IMR-90 (cell line): ENCODE measurements around the gene CIITA. TPM values are rescaled to one million over a fixed set of nuclear protein-coding genes. Genes with fewer than 3 reads are reported as not detected.

Experiments used
- ATAC-seq: fragments of 200-7000 bp; cut with Tn5 transposase; 2 replicates; pipeline ENCODE4 v1.9.1; 2020; ENCODE audit warnings: low read depth, mild to moderate bottlenecking, moderate library complexity
- BruUV-seq: library from RNA; stranded (reverse); fragments of 400-500 nt; replicated peaks from 2 replicates; lab custom pipeline; 2021; lab: Mats Ljungman, UMichigan
- CTCF ChIA-PET: fragments of 300-600 bp; formaldehyde crosslinking; extraction: SDS; loops from one replicate; lab custom pipeline; 2021; ENCODE audit warnings: antibody characterized with exemption; lab: Yijun Ruan, JAX
- POLR2A ChIA-PET: fragments of 300-600 bp; sonication (Branson Sonifier 250); formaldehyde crosslinking; loops from one replicate; lab custom pipeline; 2022; ENCODE audit warnings: antibody characterized with exemption; ENCODE audit not compliant: unreplicated experiment; lab: Charles Lee
- DNase-seq: peaks from one replicate; pipeline ENCODE4 v3.0.0; 2013
- H2AFZ ChIP-seq: replicated peaks from 2 replicates; pipeline ENCODE3; 2013; ENCODE audit warnings: low read length, mild to moderate bottlenecking; ENCODE audit not compliant: poor library complexity
- H2AK5ac ChIP-seq: 2 replicates; pipeline ENCODE4 v1.6.1; 2013; ENCODE audit warnings: low read depth, low read length, inconsistent platforms
- H2AK9ac ChIP-seq: replicated peaks from 2 replicates; pipeline ENCODE3; 2013; ENCODE audit warnings: mild to moderate bottlenecking, low read depth, low read length, moderate library complexity; ENCODE audit not compliant: poor library complexity
- H2BK120ac ChIP-seq: 2 replicates; pipeline ENCODE4 v1.6.1; 2013; ENCODE audit warnings: low read depth, low read length, inconsistent platforms
- H2BK15ac ChIP-seq: 3 replicates; pipeline ENCODE4 v1.6.1; 2013; ENCODE audit warnings: low read depth, low read length, inconsistent platforms
- H2BK20ac ChIP-seq: 2 replicates; pipeline ENCODE4 v1.6.1; 2013; ENCODE audit warnings: low read depth, mild to moderate bottlenecking, inconsistent platforms, low read length, moderate library complexity
- H2BK5ac ChIP-seq: 2 replicates; pipeline ENCODE4 v1.6.1; 2013; ENCODE audit warnings: mild to moderate bottlenecking, low read depth, low read length, inconsistent platforms; ENCODE audit not compliant: poor library complexity, severe bottlenecking
- H3K14ac ChIP-seq: replicated peaks from 2 replicates; pipeline ENCODE4 v1.6.1; 2013; ENCODE audit warnings: low read depth, low read length, inconsistent platforms
- H3K18ac ChIP-seq: 2 replicates; pipeline ENCODE4 v1.6.1; 2013; ENCODE audit warnings: low read depth, low read length, control low read depth
- H3K23ac ChIP-seq: 2 replicates; pipeline ENCODE4 v1.6.1; 2013; ENCODE audit warnings: low read depth, low read length, inconsistent platforms
- H3K27ac ChIP-seq: 2 replicates; pipeline ENCODE4 v1.5.1; 2013; ENCODE audit warnings: mild to moderate bottlenecking, control low read depth, low read length; ENCODE audit not compliant: insufficient read depth
- H3K27me3 ChIP-seq: 2 replicates; pipeline ENCODE4 v1.6.1; 2013; ENCODE audit warnings: low read length; ENCODE audit not compliant: control insufficient read depth, insufficient read depth
- H3K36me3 ChIP-seq: 2 replicates; pipeline ENCODE4 v1.6.1; 2013; ENCODE audit warnings: low read length, mixed read lengths; ENCODE audit not compliant: control insufficient read depth, insufficient read depth
- H3K4ac ChIP-seq: 2 replicates; pipeline ENCODE4 v1.6.1; 2013; ENCODE audit warnings: low read depth, low read length, inconsistent platforms
- H3K4me1 ChIP-seq: 2 replicates; pipeline ENCODE4 v1.6.1; 2013; ENCODE audit warnings: low read length, mixed read lengths; ENCODE audit not compliant: control insufficient read depth, insufficient read depth
- H3K4me2 ChIP-seq: 2 replicates; pipeline ENCODE4 v1.6.1; 2013; ENCODE audit warnings: low read depth, mild to moderate bottlenecking, control low read depth, low read length, moderate library complexity
- H3K4me3 ChIP-seq: 2 replicates; pipeline ENCODE4 v1.5.1; 2013; ENCODE audit warnings: low read depth, mild to moderate bottlenecking, control low read depth, low read length, moderate library complexity; ENCODE audit not compliant: insufficient read depth
- H3K56ac ChIP-seq: 2 replicates; pipeline ENCODE4 v1.6.1; 2013; ENCODE audit warnings: low read length, inconsistent platforms; ENCODE audit not compliant: insufficient read depth; ENCODE audit errors: extremely low read depth
- H3K79me1 ChIP-seq, 2 experiments: 2 replicates each; pipeline ENCODE4 v1.6.1; 2013; ENCODE audit warnings: low read length in 2 of 2, inconsistent platforms in 1 of 2, low read depth in 1 of 2
- H3K9ac ChIP-seq: 2 replicates; pipeline ENCODE4 v1.6.1; 2013; ENCODE audit warnings: low read depth, low read length, control low read depth
- H3K9me1 ChIP-seq: 2 replicates; pipeline ENCODE4 v1.6.1; 2013; ENCODE audit warnings: low read length, inconsistent platforms; ENCODE audit not compliant: insufficient read depth
- H3K9me3 ChIP-seq: 2 replicates; pipeline ENCODE4 v1.6.1; 2013; ENCODE audit warnings: low read length; ENCODE audit not compliant: control insufficient read depth, insufficient read depth
- H4K20me1 ChIP-seq: 2 replicates; pipeline ENCODE4 v1.6.1; 2013; ENCODE audit warnings: low read length, inconsistent platforms; ENCODE audit not compliant: insufficient read depth
- H4K5ac ChIP-seq: 2 replicates; pipeline ENCODE4 v1.6.1; 2013; ENCODE audit warnings: mild to moderate bottlenecking, low read depth, low read length, control low read depth
- H4K8ac ChIP-seq, 2 experiments: 2 replicates each; pipeline ENCODE4 v1.6.1; 2013; ENCODE audit warnings: low read depth in 2 of 2, low read length in 2 of 2, control low read depth in 1 of 2, inconsistent platforms in 1 of 2
- H4K91ac ChIP-seq: 2 replicates; pipeline ENCODE4 v1.6.1; 2013; ENCODE audit warnings: low read depth, low read length, inconsistent platforms; ENCODE audit not compliant: insufficient read depth
- BHLHE40 ChIP-seq: fragments of 150-350 bp; IDR thresholded peaks from 2 replicates; pipeline ENCODE4 v1.6.1; 2016; ENCODE audit warnings: mild to moderate bottlenecking, low read depth, low read length
- CEBPB ChIP-seq: IDR thresholded peaks from 2 replicates; pipeline ENCODE4 v1.6.1; 2012; ENCODE audit warnings: low read depth, low read length, improper control_type of control experiment
- MAFK ChIP-seq: IDR thresholded peaks from 2 replicates; pipeline ENCODE4 v1.6.1; 2012; ENCODE audit warnings: low read depth, low read length, improper control_type of control experiment
- MAZ ChIP-seq: IDR thresholded peaks from 2 replicates; pipeline ENCODE4 v1.6.1; 2012; ENCODE audit warnings: low read depth, mild to moderate bottlenecking, low read length, improper control_type of control experiment, moderate library complexity, borderline replicate concordance
- NFE2L2 ChIP-seq: fragments of 150-350 bp; IDR thresholded peaks from 2 replicates; pipeline ENCODE4 v1.6.1; 2016; ENCODE audit warnings: low read depth, mild to moderate bottlenecking, low read length
- POLR2A ChIP-seq: IDR thresholded peaks from 2 replicates; pipeline ENCODE4 v1.6.1; 2012; ENCODE audit warnings: mild to moderate bottlenecking, low read depth, low read length
- RAD21 ChIP-seq: IDR thresholded peaks from 2 replicates; pipeline ENCODE4 v1.6.1; 2012; ENCODE audit warnings: low read length, improper control_type of control experiment
- RCOR1 ChIP-seq: IDR thresholded peaks from 2 replicates; pipeline ENCODE4 v1.6.1; 2012; ENCODE audit warnings: mild to moderate bottlenecking, low read length, improper control_type of control experiment; ENCODE audit not compliant: insufficient replicate concordance
- RFX5 ChIP-seq: IDR thresholded peaks from 2 replicates; pipeline ENCODE4 v1.8.0; 2012; ENCODE audit warnings: low read depth, mild to moderate bottlenecking, low read length, moderate library complexity
- SMC3 ChIP-seq: fragments of 150-350 bp; IDR thresholded peaks from 2 replicates; pipeline ENCODE4 v1.6.1; 2016; ENCODE audit warnings: low read depth, mild to moderate bottlenecking, antibody characterized with exemption, low read length, moderate library complexity
- WGBS, 2 experiments: methylation state at CpG; one replicate each; pipeline versions ENCODE4 v1.1.5 to v1.1.7; 2013; ENCODE audit warnings: missing lambda C conversion rate in 2 of 2; ENCODE audit not compliant: insufficient read length in 1 of 2; ENCODE audit errors: extremely low coverage in 2 of 2; 5-methylcytosine and 5-hydroxymethylcytosine counted together
- dilution Hi-C: fragments of 300-500 bp; cut with HindIII; formaldehyde crosslinking; loops from one replicate; pipeline ENCODE4 v1.14.3; 2018; ENCODE audit warnings: low sequenced_read_pairs; ENCODE audit not compliant: unreplicated experiment
- in situ Hi-C: fragments of 300-500 bp; cut with MboI; formaldehyde crosslinking; loops from 3 replicates; pipeline ENCODE4 v1.14.3; 2019; ENCODE audit warnings: low sequenced_read_pairs, inconsistent platforms, mixed read lengths
- intact Hi-C: fragments of 100-400 bp; cut with micrococcal nuclease; formaldehyde crosslinking; loops from 2 replicates; pipeline ENCODE4 v1.10.0; 2022
- polyA plus RNA-seq, 3 experiments: library from polyadenylated mRNA; depleted of rRNA; stranded (reverse); fragments of >200 nt; gene quantifications; 2 replicates each; pipeline ENCODE4 v1.2.3, GENCODE V29; 2012; ENCODE audit warnings: low replicate concordance in 1 of 3
- total RNA-seq: library from RNA; depleted of rRNA; stranded (reverse); fragments of >200 nt; gene quantifications from 2 replicates; pipeline ENCODE4 v1.2.3, GENCODE V29; 2012
- TF ChIP-seq, protein P1 (sequence below): conservative IDR thresholded peaks from 2 replicates; pipeline ENCODE4 v1.5.1; 2012; ENCODE audit warnings: mild to moderate bottlenecking, low read depth, low read length, improper control_type of control experiment

The CIITA gene
- total and polyA plus RNA-seq, 2 of the 4 experiments (the other 2 are of a cell fraction): 0.10 TPM; not detected in 1

DNA sequence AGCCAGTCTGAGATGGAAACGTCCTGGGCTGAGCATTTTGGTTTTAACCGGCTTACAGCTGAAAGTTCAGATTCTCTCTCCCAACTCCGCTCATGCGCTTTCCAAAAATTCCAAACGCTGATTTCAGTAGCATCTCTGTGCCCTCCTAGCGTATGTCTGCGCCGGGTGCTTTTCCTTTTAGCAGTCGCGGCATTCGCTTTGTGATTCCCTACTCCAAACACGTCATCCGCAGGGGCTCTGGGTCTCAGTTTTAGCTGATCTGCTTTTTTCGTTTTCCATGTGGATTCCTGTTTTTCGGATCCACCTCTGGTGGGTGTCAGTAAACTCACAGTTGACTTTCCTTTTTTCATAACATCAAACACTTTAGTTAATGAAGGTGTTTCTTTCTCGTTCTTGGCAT is 36.3 kb upstream of the CIITA start:
- BruUV-seq: no TSS peak
- H3K79me1 ChIP-seq: no peaks in the 10 kb centered on the region
- H3K4me3 ChIP-seq: no peak overlapping the region
- peaks cover 15% of the 10 kb centered on the region for H3K27me3 ChIP-seq
- no peaks in the 10 kb centered on the region for H4K20me1 ChIP-seq
- no peaks in the 10 kb centered on the region for H3K4me1 ChIP-seq
- dilution Hi-C loops (no loop called here), in situ Hi-C loops (no loop called here), intact Hi-C loops (no loop called here)
- ChIA-PET POLR2A (no interaction called here), CTCF (no interaction called here)
- no peak overlapping the region for H2AK9ac ChIP-seq
- H2BK120ac ChIP-seq: no peak overlapping the region
- ATAC-seq: no peak
- no peak overlapping the region for H2BK20ac ChIP-seq
- H3K23ac ChIP-seq: no peak overlapping the region
- H3K27ac ChIP-seq: no peak overlapping the region
- H3K18ac ChIP-seq: no peak overlapping the region
- no peaks in the 10 kb centered on the region for H3K36me3 ChIP-seq
- TF ChIP-seq, protein P1, sequence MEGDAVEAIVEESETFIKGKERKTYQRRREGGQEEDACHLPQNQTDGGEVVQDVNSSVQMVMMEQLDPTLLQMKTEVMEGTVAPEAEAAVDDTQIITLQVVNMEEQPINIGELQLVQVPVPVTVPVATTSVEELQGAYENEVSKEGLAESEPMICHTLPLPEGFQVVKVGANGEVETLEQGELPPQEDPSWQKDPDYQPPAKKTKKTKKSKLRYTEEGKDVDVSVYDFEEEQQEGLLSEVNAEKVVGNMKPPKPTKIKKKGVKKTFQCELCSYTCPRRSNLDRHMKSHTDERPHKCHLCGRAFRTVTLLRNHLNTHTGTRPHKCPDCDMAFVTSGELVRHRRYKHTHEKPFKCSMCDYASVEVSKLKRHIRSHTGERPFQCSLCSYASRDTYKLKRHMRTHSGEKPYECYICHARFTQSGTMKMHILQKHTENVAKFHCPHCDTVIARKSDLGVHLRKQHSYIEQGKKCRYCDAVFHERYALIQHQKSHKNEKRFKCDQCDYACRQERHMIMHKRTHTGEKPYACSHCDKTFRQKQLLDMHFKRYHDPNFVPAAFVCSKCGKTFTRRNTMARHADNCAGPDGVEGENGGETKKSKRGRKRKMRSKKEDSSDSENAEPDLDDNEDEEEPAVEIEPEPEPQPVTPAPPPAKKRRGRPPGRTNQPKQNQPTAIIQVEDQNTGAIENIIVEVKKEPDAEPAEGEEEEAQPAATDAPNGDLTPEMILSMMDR: no peak
- no peak for TF ChIP-seq SMC3
- no peak for TF ChIP-seq RFX5
- TF ChIP-seq MAFK: no peak
- no peak for TF ChIP-seq MAZ
- no peak for TF ChIP-seq RCOR1
- TF ChIP-seq RAD21: no peak
- no peak for TF ChIP-seq BHLHE40
- no peak for TF ChIP-seq NFE2L2
- no peak for TF ChIP-seq POLR2A
- TF ChIP-seq CEBPB: no peak
- no peak overlapping the region for H2BK5ac ChIP-seq
- no peak overlapping the region for H4K5ac ChIP-seq
- no peak overlapping the region for H4K8ac ChIP-seq
- H3K9ac ChIP-seq: no peak overlapping the region
- H2AFZ ChIP-seq: no peak overlapping the region
- H2AK5ac ChIP-seq: no peak overlapping the region
- no peaks in the 10 kb centered on the region for H3K9me3 ChIP-seq
- 56% methylated on average over 10 of the region's 16 CpGs; no CpG with 5 or more reads in 1 of the 2 experiments for WGBS, 2 experiments
- no peak overlapping the region for H2BK15ac ChIP-seq
- H3K14ac ChIP-seq: no peak overlapping the region
- H3K4ac ChIP-seq: no peak overlapping the region
- no peak overlapping the region for H4K91ac ChIP-seq
- no peak overlapping the region for H3K56ac ChIP-seq
- H3K9me1 ChIP-seq: no peaks in the 10 kb centered on the region
- no peak overlapping the region for H3K4me2 ChIP-seq
- no peak for DNase-seq
